Measurements from ENCODE around the gene ZBTB33.

The ZBTB33 gene

DNA sequence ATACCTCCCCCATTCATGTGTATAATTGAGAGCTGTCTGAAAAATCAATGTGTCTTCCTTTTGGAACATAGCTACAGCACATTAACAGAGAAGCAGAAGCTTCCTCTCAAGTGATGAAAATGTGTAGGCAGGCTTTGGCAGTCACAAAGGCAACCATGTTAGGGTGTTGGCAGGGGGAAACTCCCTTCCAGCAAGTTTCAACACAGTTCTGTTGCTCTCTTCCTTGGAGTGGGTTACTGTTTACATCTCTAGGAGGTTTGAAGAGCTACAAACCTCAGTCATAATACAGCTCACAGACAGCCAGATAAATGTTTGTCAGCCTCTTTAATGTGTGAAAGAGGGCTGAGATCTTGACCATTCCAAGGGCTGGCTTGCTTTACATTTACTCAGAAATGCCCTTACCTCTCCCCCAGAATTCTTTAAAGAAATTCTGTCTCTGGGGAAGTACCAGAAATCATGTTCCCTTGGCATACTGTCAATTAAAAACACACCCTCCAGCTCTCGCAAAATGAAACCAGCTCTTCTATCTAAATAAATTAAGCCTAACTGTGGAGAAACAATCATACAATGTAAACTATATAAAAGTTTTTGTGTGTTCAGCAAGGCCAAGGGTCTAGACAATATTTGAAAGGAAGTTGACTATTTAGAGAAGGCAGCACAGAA is 18.9 kb downstream of the ZBTB33 start:
- Histone ChIP-seq H3K14ac (ENCODE audit: low read length) (no peak overlapping the region), H2BK12ac (ENCODE audit: low read length) (no peak overlapping the region), H4K91ac (ENCODE audit: low read depth, low read length, poor library complexity) (no peak overlapping the region), H3K4me2 (ENCODE audit: insufficient read depth, low read length, poor library complexity, severe bottlenecking) (no peak overlapping the region), H4K8ac (ENCODE audit: low read depth, low read length) (no peak overlapping the region), H3K9ac (ENCODE audit: low read depth, low read length, poor library complexity) (no peak overlapping the region), H2AFZ (ENCODE audit: low read length) (peak overlapping the region; percentile 41), H2BK15ac (ENCODE audit: low read length) (no peak overlapping the region), H3K27me3 (ENCODE audit: control insufficient read depth in 3 of 3, insufficient read depth in 3 of 3, low read depth in 1 of 3, low read length in 3 of 3) (no peaks in the 10 kb centered on the region), H2AK5ac (ENCODE audit: low read depth, low read length) (no peak overlapping the region), H3K79me1 (ENCODE audit: low read depth, low read length) (no peaks in the 10 kb centered on the region), H3K4me3 (ENCODE audit: low read length in 2 of 2) (no peak overlapping the region), H3K27ac (replicated peaks; ENCODE audit: low read length) (no peak overlapping the region), H3K36me3 (replicated peaks in 1 of 2; ENCODE audit: control insufficient read depth in 2 of 2, insufficient read depth in 2 of 2, low read length in 2 of 2) (no peaks in the 10 kb centered on the region), H2BK120ac (ENCODE audit: low read depth, low read length) (no peak overlapping the region), H3K23ac (ENCODE audit: low read depth, low read length, poor library complexity) (no peak overlapping the region), H3K4ac (ENCODE audit: low read length) (no peak overlapping the region), H3K9me3 (replicated peaks in 1 of 2; ENCODE audit: control insufficient read depth in 2 of 2, insufficient read depth in 1 of 2, low read depth in 1 of 2, low read length in 2 of 2) (no peaks in the 10 kb centered on the region), H2BK5ac (ENCODE audit: low read length) (no peak overlapping the region), H3K18ac (ENCODE audit: low read length) (no peak overlapping the region), H3K4me1 (ENCODE audit: control insufficient read depth in 2 of 2, insufficient read depth in 1 of 2, low read depth in 1 of 2, low read length in 2 of 2) (peaks cover 0 to 6% of the 10 kb centered on the region in 2 donors)
- WGBS, 2 donors (ENCODE audit: extremely low coverage in 2 of 2, insufficient read length in 2 of 2, insufficient replicate concordance in 1 of 2), result no CpG with 5 or more reads among the region's 1 CpG
- DNase-seq (ENCODE audit: low spot score), result no peak

DNA sequence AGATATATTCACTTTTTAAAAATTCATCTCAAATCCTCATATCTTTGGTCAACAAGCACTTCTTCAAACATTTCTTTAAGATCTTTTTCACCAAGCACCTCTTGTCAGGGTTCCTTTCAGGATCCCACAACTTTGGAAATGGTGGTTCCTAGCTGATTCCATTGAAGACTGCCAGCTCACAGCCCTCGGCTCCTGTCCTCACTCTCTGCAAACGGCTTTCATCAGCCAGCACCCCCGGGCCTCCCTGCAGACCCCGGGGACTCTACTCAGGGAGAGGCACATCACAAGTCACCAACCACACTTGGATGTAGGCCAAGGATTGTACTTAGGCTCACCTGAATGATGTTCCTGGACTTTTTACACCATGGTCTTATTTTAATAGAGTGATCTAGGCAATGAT is 20.0 kb downstream of the ZBTB33 start:
- whole genome bisulfite sequencing, 2 donors (ENCODE audit: extremely low coverage in 2 of 2, insufficient read length in 2 of 2, insufficient replicate concordance in 1 of 2), result no CpG with 5 or more reads among the region's 4 CpGs
- H3K79me1 ChIP-seq (ENCODE audit: low read depth, low read length), result no peaks in the 10 kb centered on the region
- H3K4me3 ChIP-seq (ENCODE audit: low read length in 2 of 2), result no peak overlapping the region
- H4K8ac ChIP-seq (ENCODE audit: low read depth, low read length), result no peak overlapping the region
- no peaks in the 10 kb centered on the region for H3K9me3 ChIP-seq (replicated peaks in 1 of 2; ENCODE audit: control insufficient read depth in 2 of 2, insufficient read depth in 1 of 2, low read depth in 1 of 2, low read length in 2 of 2)
- H3K27me3 ChIP-seq (ENCODE audit: control insufficient read depth in 3 of 3, insufficient read depth in 3 of 3, low read depth in 1 of 3, low read length in 3 of 3), result no peaks in the 10 kb centered on the region
- H2BK12ac ChIP-seq (ENCODE audit: low read length), result no peak overlapping the region
- H2BK15ac ChIP-seq (ENCODE audit: low read length), result no peak overlapping the region
- H3K23ac ChIP-seq (ENCODE audit: low read depth, low read length, poor library complexity), result no peak overlapping the region
- H3K36me3 ChIP-seq (replicated peaks in 1 of 2; ENCODE audit: control insufficient read depth in 2 of 2, insufficient read depth in 2 of 2, low read length in 2 of 2), result no peaks in the 10 kb centered on the region
- H2BK120ac ChIP-seq (ENCODE audit: low read depth, low read length), result no peak overlapping the region
- H3K14ac ChIP-seq (ENCODE audit: low read length), result no peak overlapping the region
- no peak overlapping the region for H3K27ac ChIP-seq (replicated peaks; ENCODE audit: low read length)
- no peak overlapping the region for H2AFZ ChIP-seq (ENCODE audit: low read length)
- no peak overlapping the region for H3K4me2 ChIP-seq (ENCODE audit: insufficient read depth, low read length, poor library complexity, severe bottlenecking)
- H3K18ac ChIP-seq (ENCODE audit: low read length), result no peak overlapping the region
- no peak overlapping the region for H4K91ac ChIP-seq (ENCODE audit: low read depth, low read length, poor library complexity)
- H2AK5ac ChIP-seq (ENCODE audit: low read depth, low read length), result no peak overlapping the region
- H2BK5ac ChIP-seq (ENCODE audit: low read length), result no peak overlapping the region
- H3K9ac ChIP-seq (ENCODE audit: low read depth, low read length, poor library complexity), result no peak overlapping the region
- H3K4ac ChIP-seq (ENCODE audit: low read length), result no peak overlapping the region
- peaks cover 3 to 6% of the 10 kb centered on the region in 2 donors for H3K4me1 ChIP-seq (ENCODE audit: control insufficient read depth in 2 of 2, insufficient read depth in 1 of 2, low read depth in 1 of 2, low read length in 2 of 2)
- no peak for DNase-seq (ENCODE audit: low spot score)

DNA sequence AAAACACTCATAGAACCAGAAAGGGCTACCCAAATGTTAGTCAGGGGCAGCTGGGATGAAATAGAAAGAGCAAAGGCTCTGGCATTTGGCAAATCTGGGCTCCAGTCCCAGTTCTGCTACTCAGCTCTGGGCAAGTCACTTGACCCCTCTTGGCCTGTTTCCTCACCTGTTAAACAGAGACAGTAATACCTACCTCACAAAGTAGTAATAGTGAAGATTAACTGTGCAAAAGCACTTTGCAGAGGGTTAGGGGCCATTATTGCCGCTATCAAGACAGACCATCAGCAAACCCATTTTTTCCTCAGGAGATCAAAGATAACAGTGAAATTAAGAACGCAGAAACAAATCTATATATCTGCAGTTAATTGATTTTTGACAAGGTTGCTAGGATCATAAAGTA is 20.6 kb downstream of the ZBTB33 start:
- no peak overlapping the region for H4K8ac ChIP-seq (ENCODE audit: low read depth, low read length)
- H3K4me2 ChIP-seq (ENCODE audit: insufficient read depth, low read length, poor library complexity, severe bottlenecking), result no peak overlapping the region
- H3K27ac ChIP-seq (replicated peaks; ENCODE audit: low read length), result no peak overlapping the region
- no peak overlapping the region for H3K14ac ChIP-seq (ENCODE audit: low read length)
- no peaks in the 10 kb centered on the region for H3K79me1 ChIP-seq (ENCODE audit: low read depth, low read length)
- H2BK15ac ChIP-seq (ENCODE audit: low read length), result no peak overlapping the region
- H2BK12ac ChIP-seq (ENCODE audit: low read length), result no peak overlapping the region
- H3K9me3 ChIP-seq (replicated peaks in 1 of 2; ENCODE audit: control insufficient read depth in 2 of 2, insufficient read depth in 1 of 2, low read depth in 1 of 2, low read length in 2 of 2), result no peaks in the 10 kb centered on the region
- no peak overlapping the region for H2BK5ac ChIP-seq (ENCODE audit: low read length)
- H3K23ac ChIP-seq (ENCODE audit: low read depth, low read length, poor library complexity), result no peak overlapping the region
- H2AFZ ChIP-seq (ENCODE audit: low read length), result no peak overlapping the region
- no peaks in the 10 kb centered on the region for H3K36me3 ChIP-seq (replicated peaks in 1 of 2; ENCODE audit: control insufficient read depth in 2 of 2, insufficient read depth in 2 of 2, low read length in 2 of 2)
- H3K4me1 ChIP-seq (ENCODE audit: control insufficient read depth in 2 of 2, insufficient read depth in 1 of 2, low read depth in 1 of 2, low read length in 2 of 2), result peaks cover 3 to 6% of the 10 kb centered on the region in 2 donors
- DNase-seq (ENCODE audit: low spot score), result no peak
- H3K27me3 ChIP-seq (ENCODE audit: control insufficient read depth in 3 of 3, insufficient read depth in 3 of 3, low read depth in 1 of 3, low read length in 3 of 3), result no peaks in the 10 kb centered on the region
- H3K4ac ChIP-seq (ENCODE audit: low read length), result no peak overlapping the region
- no peak overlapping the region for H2AK5ac ChIP-seq (ENCODE audit: low read depth, low read length)
- H2BK120ac ChIP-seq (ENCODE audit: low read depth, low read length), result no peak overlapping the region
- H3K9ac ChIP-seq (ENCODE audit: low read depth, low read length, poor library complexity), result no peak overlapping the region
- no peak overlapping the region for H3K18ac ChIP-seq (ENCODE audit: low read length)
- WGBS, 2 donors (ENCODE audit: extremely low coverage in 2 of 2, insufficient read length in 2 of 2, insufficient replicate concordance in 1 of 2), result no CpG with 5 or more reads among the region's 2 CpGs
- no peak overlapping the region for H4K91ac ChIP-seq (ENCODE audit: low read depth, low read length, poor library complexity)
- H3K4me3 ChIP-seq (ENCODE audit: low read length in 2 of 2), result no peak overlapping the region

DNA sequence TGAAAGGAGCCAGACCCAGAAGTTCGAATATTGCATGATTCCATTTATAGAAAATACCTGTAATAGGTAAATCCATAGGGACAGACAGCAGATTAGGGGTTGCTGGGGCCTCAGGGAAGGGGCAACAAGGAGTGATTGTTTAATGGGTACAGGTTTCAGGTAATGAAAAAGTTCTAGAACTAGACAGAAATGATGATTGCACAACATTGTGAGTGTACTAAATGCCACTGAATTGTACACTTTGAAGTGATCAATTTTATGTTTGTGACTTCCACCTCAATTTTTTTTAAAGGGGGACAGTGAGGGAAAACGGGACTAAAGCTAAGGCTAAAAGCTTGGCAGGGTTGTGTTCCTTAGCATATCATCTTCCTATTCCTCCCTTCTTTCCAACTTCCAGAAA is 23.5 kb downstream of the ZBTB33 start:
- Histone ChIP-seq H2BK15ac (ENCODE audit: low read length) (no peak overlapping the region), H2AFZ (ENCODE audit: low read length) (no peak overlapping the region), H3K27ac (replicated peaks; ENCODE audit: low read length) (no peak overlapping the region), H3K4me1 (ENCODE audit: control insufficient read depth in 2 of 2, insufficient read depth in 1 of 2, low read depth in 1 of 2, low read length in 2 of 2) (peaks cover 3 to 6% of the 10 kb centered on the region in 2 donors), H3K9me3 (replicated peaks in 1 of 2; ENCODE audit: control insufficient read depth in 2 of 2, insufficient read depth in 1 of 2, low read depth in 1 of 2, low read length in 2 of 2) (no peaks in the 10 kb centered on the region), H4K8ac (ENCODE audit: low read depth, low read length) (no peak overlapping the region), H3K14ac (ENCODE audit: low read length) (no peak overlapping the region), H3K36me3 (replicated peaks in 1 of 2; ENCODE audit: control insufficient read depth in 2 of 2, insufficient read depth in 2 of 2, low read length in 2 of 2) (no peaks in the 10 kb centered on the region), H2BK12ac (ENCODE audit: low read length) (no peak overlapping the region), H3K4ac (ENCODE audit: low read length) (no peak overlapping the region), H4K91ac (ENCODE audit: low read depth, low read length, poor library complexity) (no peak overlapping the region), H3K27me3 (ENCODE audit: control insufficient read depth in 3 of 3, insufficient read depth in 3 of 3, low read depth in 1 of 3, low read length in 3 of 3) (peaks cover 0 to 4% (median 0%) of the 10 kb centered on the region in 3 experiments), H3K9ac (ENCODE audit: low read depth, low read length, poor library complexity) (no peak overlapping the region), H3K23ac (ENCODE audit: low read depth, low read length, poor library complexity) (no peak overlapping the region), H2BK120ac (ENCODE audit: low read depth, low read length) (no peak overlapping the region), H3K4me2 (ENCODE audit: insufficient read depth, low read length, poor library complexity, severe bottlenecking) (no peak overlapping the region), H2AK5ac (ENCODE audit: low read depth, low read length) (no peak overlapping the region), H2BK5ac (ENCODE audit: low read length) (no peak overlapping the region), H3K4me3 (ENCODE audit: low read length in 2 of 2) (no peak overlapping the region), H3K18ac (ENCODE audit: low read length) (no peak overlapping the region), H3K79me1 (ENCODE audit: low read depth, low read length) (no peaks in the 10 kb centered on the region)
- DNase-seq (ENCODE audit: low spot score), result no peak
- no CpG with 5 or more reads among the region's 2 CpGs for WGBS, 2 donors (ENCODE audit: extremely low coverage in 2 of 2, insufficient read length in 2 of 2, insufficient replicate concordance in 1 of 2)
